ENCODE data around the gene PRSS57. TPM values are rescaled to one million over a fixed set of nuclear protein-coding genes. Genes with fewer than 3 reads are reported as not detected.
"Not testable (repeated sequence)": the region's sequence is repeated elsewhere in the genome, so short reads cannot be mapped to it uniquely, and the experiment has no call there.

Gene PRSS57
- total RNA-seq, 2 donors from 2014 or later = not detected

DNA sequence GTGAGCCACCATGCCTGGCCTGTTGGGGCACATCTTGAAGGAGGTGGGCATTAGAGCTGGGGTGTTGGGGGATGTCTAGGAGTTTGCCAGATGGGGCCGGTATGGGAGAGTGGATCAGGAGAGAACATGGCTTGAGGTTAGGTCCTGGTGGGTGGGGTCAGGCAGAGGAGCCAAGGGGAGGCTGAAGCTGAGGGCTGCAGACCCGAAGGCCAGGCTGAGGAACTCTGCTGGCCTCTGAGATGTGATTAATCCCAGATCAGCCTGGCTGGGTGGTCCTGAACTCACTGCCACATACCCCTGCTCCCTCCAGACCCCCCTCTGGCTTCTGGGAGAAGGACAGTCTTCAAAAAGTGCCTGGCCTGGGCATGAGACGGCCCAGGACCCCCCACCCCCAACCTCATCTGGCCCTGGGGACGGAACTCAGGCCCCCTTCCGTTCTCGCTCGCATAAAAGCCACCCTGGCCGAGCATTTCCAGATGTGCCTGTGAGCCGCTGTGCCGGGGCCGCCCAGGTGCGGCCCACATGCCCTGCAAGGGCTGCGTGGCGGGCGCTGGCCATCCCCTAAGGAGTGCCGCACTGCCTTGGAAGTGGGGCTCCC, 16.4 kb downstream of the PRSS57 start:
- ATAC-seq (no peak), DNase-seq (peak; percentile 41)
- intact Hi-C loops (cut with DNase I) = no loop called here

DNA sequence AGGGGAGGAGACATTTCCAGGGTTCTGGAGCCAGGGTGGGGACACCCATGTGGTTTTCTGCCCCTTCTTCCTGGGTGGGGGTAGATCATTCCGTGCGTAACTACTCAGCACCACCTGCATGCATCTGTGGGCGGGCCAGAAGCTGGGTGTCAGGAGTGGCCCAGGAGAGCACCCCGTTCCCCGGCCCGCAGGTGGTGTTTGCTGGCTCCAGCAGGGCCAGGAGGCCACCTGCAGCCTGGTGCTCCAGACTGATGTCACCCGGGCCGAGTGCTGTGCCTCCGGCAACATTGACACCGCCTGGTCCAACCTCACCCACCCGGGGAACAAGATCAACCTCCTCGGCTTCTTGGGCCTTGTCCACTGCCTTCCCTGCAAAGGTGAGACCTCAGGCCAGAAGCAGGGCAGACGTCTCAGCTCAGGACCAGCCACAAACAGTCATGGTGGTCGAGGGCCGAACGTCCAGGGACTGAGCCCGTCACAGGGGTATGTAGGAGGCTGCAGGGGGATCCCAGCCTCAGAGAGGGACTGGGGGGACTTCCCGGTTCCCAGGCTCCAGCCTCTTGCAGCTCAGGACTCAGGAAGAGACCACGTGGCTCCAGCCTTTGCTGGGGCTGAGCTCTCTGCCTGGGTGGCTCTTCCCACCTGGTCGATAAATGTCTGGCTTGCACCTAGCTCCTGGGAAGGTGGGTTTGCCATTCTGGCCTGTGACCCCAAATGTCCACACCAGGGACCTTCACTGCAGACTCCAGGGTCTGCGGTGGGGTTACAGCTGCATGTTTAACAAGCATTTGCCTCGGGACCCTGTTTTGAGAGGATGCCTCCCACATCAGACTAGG, 17.4 kb downstream of the PRSS57 start:
- DNase-seq (no peak), ATAC-seq (no peak)
- intact Hi-C loops (cut with DNase I) = no loop called here

DNA sequence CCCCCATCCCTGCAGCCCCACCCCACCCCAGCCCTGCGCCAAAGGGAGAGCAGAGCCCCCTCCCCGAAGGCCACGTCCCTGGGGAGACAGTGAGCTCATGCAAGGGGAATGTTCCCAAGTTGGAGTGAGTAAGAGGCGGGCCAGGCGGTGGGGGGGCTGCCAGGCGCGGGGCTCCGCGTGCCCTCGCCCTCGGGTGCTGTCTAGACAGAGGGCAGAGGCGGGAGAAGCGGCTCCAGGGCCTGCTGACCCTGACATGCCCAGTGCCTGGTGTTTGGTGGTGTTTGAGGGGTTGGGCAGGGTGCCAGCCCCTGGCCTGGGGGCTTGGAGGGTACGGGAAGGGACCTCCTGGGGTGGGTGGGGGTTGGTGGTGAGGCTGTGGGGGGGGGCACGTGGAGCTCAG, 18.1 kb downstream of the PRSS57 start:
- DNase-seq (peak; percentile 86), ATAC-seq (peak; percentile 15 to 35)
- intact Hi-C loops (cut with DNase I) = no loop called here

DNA sequence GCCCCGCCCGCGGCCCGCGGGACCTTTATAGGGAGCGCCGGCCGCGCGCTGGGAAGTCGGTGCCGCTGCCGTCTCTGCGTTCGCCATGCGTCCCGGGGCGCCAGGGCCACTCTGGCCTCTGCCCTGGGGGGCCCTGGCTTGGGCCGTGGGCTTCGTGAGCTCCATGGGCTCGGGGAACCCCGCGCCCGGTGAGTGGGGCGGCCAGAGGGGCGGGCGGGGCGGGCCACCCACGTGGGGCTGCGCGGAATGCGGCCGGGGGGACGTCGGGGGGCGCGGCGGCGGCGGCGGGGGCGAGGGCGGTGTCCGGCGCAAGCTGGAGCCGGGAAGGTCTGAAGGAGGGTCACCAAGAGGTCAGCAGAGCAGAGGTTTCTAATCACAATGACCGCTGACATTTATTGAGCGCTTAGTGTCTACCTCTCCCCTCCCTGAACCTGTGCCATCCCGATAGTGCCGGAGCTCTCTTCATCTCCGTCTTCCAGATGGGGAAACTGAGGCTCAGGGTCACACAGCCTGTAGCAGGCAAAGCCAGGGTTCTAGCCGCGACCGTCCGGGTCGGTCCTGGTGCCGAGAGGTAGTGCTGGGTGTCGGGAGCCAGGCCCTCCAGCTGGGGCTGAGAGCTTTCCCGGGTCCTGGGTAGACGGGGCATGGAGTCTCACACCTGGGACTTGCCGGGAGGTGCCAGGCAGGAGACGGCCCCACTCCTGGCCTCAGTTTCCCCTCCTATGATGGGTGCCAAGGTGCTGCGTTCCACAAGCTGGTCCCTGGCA, 18.7 kb downstream of the PRSS57 start, which contains the start of gene FSTL3:
Gene FSTL3, plus strand, starts transcription at position 54 of the 767 bp plus-strand sequence. Its CDS starts 32 bp downstream, at position 86.
- intact Hi-C loops (cut with DNase I) = no loop called here
- peak; percentile 66 for DNase-seq

DNA sequence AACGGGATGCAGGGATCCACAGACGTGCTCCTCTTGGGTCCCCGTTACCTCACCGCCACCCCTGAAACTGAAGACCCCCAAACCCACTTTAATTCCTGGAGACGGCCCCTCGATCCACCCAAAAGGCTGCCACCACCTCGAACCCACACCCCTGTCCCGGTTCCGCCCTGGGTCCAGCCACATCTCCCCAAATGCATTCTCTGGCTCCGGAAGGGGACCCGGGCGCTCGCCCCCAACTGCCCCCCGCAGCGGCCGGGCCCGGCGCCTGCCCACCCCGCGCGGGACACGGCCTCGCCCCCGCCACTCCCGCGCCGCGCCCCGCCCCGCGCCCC, 19.3 kb downstream of the PRSS57 start:
- DNase-seq = no peak
- intact Hi-C loops (cut with DNase I) = no loop called here
- no peak for ATAC-seq

More for the DNA sequence above, 18.7 kb downstream of the PRSS57 start, which contains the start of gene FSTL3:
- ATAC-seq = no peak

DNA sequence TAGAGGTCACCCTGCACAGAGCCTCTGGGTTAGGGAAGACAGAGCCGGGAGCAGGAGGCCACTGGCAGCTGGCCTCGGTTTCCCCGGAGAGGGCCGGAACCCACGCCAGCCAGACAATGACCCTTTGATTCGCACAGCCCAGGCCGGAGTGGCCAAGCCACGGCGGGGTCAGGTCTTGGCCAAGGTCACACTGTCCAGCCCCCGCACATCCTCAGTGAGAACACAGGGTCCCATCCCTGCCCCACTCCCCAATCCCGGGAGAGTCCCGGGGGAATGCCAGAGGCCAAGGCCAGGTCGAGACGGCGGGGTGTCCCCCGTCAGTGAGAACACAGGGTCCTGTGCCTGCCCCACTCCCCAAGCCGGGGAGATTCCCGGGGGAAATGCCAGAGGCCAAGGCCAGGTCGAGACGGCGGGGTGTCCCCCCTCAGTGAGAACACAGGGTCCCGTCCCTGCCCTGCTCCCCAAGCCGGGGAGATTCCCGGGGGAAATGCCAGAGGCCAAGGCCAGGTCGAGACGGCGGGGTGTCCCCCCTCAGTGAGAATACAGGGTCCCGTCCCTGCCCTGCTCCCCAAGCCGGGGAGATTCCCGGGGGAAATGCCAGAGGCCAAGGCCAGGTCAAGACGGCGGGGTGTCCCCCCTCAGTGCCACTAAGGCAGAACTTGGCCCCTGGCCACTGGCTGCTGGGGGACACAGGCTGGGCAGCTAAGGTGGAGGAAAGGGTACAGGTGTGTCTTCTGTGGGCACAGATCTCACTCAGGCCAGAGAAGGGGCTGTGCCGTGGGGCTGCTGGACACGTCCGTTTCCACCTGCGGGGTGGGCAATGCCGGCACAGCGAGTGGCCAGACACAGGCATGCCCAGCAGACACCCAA, 20.7 kb downstream of the PRSS57 start:
- intact Hi-C loops (cut with DNase I) = no loop called here
- DNase-seq (peak; percentile 66), ATAC-seq (peak in 1 of 2 donors; percentile 5)

DNA sequence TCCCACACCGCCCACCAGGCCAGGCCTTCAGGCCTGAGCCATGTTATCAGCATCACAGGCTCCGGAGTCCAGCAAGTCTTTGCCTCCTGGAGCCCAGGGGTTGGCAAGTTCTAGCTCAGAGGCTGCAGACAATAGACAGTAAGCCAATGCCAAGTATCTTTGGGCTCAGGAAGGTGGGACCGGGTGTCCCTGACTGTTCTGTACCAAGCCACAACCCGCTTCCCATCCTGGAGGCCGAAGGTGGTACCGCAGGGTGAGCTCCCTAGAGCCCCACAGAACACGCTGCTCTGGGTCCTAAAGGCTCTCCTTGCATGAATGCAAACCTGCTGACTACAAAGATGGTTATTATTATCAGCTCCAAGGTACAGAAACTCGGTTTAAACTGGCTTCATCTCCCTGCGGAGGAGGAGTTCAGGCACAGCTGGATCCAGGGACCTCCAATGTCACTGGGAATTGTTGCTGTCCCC, 24.6 kb downstream of the PRSS57 start:
- DNase-seq (no peak), ATAC-seq (no peak)
- intact Hi-C loops (cut with DNase I) = no loop called here

DNA sequence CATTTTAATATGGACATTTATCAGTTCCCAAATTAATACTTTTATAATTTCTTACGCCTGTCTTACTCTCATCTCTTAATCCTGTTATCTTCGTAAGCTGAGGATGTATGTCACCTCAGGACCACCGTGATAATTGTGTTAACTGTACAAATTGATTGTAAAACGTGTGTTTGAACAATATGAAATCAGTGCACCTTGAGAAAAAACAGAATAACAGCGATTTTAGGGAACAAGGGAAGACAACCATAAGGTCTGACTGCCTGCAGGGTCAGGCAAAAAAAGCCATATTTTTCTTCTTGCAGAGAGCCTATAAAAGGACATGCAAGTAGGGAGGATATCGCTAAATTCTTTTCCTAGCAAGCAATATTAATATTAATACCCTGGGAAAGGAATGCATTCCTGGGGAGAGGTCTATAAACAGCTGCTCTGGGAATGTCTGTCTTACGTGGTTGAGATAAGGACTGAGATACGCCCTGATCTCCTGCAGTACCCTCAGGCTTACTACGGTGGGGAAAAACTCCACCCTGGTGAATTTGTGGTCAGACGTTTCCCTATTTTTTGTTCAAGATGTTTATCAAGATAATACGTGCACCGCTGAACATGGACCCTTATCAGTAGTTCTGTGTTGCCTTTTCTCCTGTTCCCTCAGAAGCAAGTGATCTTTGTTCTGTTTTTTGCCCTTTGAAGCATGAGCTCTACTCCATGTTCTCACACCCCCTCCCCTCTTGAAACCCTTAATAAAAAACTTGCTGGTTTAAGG, 26.4 kb downstream of the PRSS57 start:
- DNase-seq, ATAC-seq: not testable (repeated sequence)
- intact Hi-C loops (cut with DNase I) = loop anchor here in 1 of 2 donors (5.0 kb wide), 1 partner anchor 63 kb away; no protein-coding TSS in a partner anchor

DNA sequence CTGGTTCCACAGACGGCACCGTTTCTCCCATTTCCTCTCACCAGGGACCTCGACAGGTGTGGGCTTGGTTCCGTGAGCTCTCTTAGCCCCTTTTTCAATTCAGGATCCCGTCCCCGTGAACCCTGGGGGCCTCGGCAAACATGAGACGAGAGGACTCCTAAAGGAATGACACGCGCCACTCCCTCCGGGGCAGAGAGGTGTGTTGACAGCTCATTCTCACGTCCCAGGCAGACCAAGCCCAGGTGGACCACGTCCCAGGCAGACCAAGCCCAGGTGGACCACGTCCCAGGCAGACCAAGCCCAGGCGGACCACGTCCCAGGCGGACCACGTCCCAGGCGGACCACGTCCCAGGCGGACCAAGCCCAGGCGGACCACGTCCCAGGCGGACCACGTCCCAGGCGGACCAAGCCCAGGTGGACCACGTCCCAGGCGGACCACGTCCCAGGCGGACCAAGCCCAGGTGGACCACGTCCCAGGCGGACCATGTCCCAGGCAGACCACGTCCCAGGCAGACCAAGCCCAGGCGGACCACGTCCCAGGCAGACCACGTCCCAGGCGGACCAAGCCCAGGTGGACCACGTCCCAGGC, 28.2 kb downstream of the PRSS57 start:
- not testable (repeated sequence) for DNase-seq, ATAC-seq
- intact Hi-C loops (cut with DNase I) = loop anchor here in 1 of 2 donors (5.0 kb wide), 1 partner anchor 65 kb away; no protein-coding TSS in a partner anchor

DNA sequence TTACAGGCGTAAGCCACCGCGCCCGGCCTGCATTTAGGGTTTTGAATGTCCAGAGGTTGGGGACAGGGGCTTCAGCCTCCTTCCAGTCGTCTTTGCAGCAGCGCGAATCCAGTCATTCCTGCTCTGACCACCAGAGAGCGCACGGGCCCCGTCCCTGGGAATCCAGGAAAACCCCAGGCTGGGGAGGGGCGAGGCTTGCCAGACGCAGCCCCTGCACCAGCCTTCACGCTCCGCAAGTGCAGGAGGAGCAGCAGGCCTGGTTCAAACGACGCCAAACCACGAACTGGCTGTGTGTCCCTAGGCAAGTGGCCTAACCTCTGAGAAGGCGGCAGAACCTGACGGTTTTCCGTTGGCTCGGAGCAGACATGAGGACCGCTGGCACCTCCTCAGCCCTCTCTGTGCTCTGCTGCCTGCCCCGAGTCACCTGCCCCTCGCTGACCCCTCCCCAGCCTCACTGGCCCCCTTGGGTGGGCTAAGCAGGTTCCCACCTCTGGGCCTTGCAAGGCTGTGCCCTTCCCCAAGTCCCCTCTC, 30.3 kb downstream of the PRSS57 start:
- ATAC-seq (peak; percentile 16 to 41), DNase-seq (peak; percentile 86)
- intact Hi-C loops (cut with DNase I) = loop anchor here (1.0 to 5.0 kb wide), 2 partner anchors 67 to 69 kb away; no protein-coding TSS in a partner anchor

DNA sequence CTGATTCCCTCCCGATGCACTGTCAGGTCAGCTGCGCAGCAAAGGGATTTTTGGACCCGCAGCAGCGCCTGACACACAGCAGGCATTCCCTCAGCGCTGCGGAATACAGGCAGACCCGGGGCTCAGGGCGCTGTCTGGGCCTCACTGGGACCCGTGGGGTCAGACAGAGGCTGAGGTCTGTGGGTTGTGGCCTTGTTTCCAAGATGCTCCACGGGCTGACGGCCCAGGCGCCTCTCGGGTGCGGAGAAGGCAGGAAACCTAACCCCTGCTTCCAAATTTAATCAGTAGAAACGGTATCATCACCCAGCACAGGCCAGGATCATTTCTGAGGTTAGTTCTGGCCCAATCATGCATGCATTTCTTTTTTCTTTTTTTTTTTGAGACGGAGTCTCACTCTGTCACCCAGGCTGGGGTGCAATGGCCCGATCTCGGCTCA, 31.6 kb downstream of the PRSS57 start:
- DNase-seq = no peak
- ATAC-seq = peak in 1 of 2 donors; percentile 6
- intact Hi-C loops (cut with DNase I) = no loop called here

DNA sequence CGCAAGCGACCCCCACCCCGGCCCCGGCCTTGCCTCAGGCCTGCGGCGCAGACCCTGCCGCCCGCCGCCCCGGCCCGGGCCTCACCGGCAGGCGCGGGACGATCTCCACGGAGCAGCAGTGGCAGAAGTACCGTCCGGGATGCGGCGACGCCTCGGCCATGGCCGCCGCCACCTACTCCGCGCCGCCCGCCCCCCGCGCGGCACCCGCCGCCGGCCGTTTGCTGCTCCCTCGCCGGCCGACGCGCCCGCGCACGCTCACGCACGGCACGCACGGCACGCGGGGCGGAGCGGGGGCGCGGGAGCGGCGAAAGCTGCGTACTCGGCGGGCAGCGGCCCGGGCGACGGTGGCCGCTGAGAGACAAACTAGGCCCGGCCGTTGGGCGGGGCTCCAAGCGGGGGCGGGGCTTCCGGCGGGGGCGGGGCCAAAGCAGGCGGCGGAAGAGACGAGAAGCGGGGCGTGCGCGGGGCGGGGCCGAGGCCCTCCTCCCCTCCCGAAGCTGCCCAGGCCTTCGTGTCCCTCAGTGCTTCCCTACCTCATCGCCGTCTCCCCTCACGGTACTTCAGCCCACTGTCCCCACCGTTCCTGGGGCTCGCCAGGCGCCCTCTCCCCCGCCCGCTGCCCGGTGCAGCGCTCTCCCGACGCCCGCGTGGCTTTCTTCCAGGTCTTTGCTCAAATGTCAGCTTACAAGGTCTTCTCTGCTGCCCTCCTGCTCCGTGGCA, 32.1 kb downstream of the PRSS57 start, which contains the start of gene RNF126:
Gene RNF126, minus strand, starts transcription at position 253 of the 720 bp plus-strand sequence. Its CDS starts 93 bp downstream, at position 160.
- ATAC-seq (peak; percentile 81 to 83), DNase-seq (peak; percentile 93)
- intact Hi-C loops (cut with DNase I) = no loop called here

DNA sequence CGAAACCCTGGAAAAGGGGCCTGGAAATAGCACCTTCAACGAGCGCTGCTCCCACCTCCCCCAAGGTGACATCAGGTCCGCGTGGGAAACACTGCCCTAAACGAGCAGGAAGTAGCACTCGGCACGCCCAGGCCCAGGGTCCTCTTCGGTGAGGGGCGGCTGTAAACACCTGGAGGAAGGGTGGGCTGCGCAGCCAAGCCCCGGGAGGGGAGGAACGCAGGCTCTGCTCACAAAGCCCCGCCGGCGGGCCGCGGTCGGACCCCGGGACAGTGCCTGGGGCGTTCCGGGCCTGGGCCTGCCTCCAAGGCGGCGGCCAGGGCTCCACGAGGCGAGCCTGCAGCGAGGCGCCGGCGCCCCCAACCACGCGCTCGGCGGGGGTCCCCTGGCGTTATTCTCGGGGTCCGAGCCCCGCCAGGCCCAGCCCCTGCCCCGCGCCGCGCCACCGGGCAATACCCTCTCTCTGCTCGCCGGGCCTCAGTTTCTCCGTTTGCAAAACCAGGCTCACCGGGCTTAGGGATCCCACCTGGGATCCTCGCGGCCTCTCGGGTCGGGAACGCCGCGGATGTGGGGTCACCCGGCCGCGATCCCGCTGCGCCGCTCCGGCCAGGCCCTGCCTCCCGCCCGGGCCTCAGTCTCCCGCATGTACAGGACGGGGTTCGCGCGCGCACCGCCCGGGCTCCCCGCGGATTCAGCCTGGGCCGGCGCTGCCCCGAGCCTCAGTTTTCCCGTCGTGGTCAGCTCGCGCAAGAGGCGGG, 32.9 kb downstream of the PRSS57 start:
- intact Hi-C loops (cut with DNase I) = no loop called here
- DNase-seq (peak; percentile 64), ATAC-seq (peak; percentile 2 to 9)

DNA sequence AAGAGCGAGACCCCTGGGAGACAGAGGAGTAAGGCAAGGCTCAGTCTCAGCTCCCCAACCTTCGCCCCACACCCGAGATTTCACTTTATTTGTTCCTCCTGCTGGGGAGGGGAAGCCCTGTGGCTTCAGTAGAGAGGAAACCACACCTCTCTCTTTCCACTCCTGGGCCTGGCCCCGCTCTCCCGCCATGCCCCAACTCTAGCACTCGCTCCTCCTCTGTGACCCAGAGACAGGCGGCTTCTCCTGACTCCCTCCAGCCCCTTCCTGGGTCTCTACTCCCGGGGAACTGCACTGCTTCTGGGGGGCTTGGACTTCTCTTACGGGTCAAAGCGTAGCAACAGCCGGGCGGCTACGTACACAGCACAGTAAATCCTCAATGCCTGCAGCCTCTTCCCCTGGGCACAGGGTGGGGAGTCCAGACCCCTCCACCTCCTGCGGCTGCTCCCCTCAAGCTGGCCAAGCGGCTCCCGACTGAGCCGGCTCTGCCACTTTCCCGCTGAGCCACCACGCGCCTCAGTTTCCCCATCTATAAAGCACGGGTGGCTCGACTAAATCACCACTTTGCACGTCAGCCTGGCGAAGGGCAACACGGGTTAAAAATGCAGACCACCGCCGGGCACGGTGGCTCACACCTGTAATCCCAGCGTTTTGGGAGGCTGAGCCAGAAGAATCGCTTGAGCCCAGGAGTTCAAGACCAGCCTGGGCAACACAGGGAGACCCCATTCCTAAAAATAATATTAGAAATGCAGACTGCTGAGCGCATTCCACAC, 33.6 kb downstream of the PRSS57 start:
- no peak for DNase-seq
- intact Hi-C loops (cut with DNase I) = no loop called here

More for the DNA sequence above, 33.6 kb downstream of the PRSS57 start:
- ATAC-seq = no peak

All from left cardiac atrium (tissue), 4 donors.